HFF-Myc (cell line): ENCODE results near the gene SLC18B1.

Experiments
- DNase-seq: peaks from one replicate; pipeline ENCODE4 v3.0.0-alpha.2; 2011; ENCODE audit warnings: low read depth; ENCODE audit errors: extremely low read depth
- H3K4me3 ChIP-seq: replicated peaks from 2 replicates; pipeline ENCODE4 v1.5.1; 2011; ENCODE audit warnings: low read depth, mild to moderate bottlenecking, control low read depth, low read length
- TF ChIP-seq, protein P1 (sequence below): IDR thresholded peaks from 2 replicates; pipeline ENCODE4 v1.5.1; 2012; ENCODE audit warnings: mild to moderate bottlenecking, low read depth, low read length, control low read depth; ENCODE audit errors: missing control alignments

The SLC18B1 gene

DNA sequence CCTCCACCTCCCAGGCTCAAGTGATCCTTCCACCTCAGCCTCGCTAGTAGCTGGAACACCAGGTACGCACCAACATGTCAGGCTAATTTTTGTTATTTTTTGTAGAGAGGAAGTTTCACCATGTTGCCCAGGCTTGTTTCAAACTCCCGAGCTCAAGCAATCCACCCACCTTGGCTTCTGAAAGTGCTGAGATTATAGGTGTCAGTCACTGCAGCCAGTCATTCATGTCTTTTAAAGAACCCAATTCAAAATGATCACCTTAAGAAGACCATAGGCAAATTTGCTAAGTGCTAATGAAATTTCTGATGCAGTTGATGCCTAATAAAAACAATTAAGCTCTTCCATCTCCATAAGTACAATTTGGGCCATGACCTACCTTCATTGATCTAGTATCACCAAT lies 38.2 kb downstream of the SLC18B1 start:
- DNase-seq = no peak
- H3K4me3 ChIP-seq = no peak overlapping the region
- TF ChIP-seq, protein P1, sequence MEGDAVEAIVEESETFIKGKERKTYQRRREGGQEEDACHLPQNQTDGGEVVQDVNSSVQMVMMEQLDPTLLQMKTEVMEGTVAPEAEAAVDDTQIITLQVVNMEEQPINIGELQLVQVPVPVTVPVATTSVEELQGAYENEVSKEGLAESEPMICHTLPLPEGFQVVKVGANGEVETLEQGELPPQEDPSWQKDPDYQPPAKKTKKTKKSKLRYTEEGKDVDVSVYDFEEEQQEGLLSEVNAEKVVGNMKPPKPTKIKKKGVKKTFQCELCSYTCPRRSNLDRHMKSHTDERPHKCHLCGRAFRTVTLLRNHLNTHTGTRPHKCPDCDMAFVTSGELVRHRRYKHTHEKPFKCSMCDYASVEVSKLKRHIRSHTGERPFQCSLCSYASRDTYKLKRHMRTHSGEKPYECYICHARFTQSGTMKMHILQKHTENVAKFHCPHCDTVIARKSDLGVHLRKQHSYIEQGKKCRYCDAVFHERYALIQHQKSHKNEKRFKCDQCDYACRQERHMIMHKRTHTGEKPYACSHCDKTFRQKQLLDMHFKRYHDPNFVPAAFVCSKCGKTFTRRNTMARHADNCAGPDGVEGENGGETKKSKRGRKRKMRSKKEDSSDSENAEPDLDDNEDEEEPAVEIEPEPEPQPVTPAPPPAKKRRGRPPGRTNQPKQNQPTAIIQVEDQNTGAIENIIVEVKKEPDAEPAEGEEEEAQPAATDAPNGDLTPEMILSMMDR = no peak

DNA sequence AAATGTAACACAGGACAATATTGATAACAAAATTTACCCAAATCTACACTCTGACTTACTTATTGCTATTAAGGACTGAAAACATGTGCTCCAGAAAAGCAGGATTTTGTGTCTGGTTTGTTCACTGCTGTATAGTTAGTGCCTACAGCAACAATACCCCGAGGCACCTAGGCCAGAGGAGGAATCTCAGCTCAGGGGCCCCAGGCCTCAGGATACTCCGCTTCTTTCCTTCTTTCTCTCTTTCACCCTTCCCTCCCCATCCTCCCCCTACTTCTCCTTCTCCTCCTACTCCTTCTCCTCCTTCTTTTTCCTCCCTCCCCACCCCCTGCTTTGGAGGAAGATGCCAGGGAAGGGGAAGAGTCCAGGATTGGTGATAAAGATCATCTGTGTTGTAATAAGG lies 39.7 kb downstream of the SLC18B1 start:
- no peak for DNase-seq
- no peak overlapping the region for H3K4me3 ChIP-seq
- TF ChIP-seq, protein P1 = no peak

DNA sequence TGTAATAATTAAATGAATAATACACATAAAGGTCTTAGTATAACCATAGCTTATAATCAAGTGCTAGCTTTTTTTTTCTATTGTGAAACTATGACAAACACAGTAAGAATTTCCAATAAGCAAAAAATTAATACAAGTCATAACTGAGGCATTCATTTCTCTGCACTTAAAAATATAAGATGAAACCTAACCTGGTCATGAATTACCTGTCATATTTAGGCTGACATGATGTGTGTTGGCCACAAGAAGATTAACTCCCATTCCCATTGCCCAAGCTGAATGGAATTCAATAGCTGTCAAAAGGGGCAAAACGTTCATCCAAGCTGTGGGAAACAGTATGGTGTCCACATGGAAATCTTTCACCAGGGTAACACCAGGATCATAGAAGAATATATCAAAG lies 46.2 kb downstream of the SLC18B1 start:
- DNase-seq = no peak
- TF ChIP-seq, protein P1 = no peak

DNA sequence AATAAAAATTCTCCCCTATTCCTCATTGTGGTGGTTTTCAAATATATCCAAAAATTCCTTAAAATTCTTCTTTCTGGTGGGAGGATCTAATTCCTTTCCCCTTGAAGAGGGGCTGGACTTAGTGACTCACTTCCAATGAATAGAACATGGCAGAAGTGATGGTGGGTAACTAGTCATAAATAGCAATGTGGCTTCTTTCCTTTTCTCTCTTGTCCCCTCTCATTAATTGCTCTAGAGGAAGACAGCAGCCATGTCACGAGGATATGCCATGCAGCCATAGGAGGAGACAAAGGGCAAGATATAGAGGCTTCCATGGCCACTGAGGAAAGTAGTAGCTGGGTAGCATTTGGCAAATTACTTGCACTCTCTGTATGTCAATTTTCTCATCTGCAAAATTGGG lies 46.6 kb downstream of the SLC18B1 start:
- no peak for DNase-seq
- H3K4me3 ChIP-seq = no peak overlapping the region
- TF ChIP-seq, protein P1 = no peak

More for the DNA sequence above, 46.2 kb downstream of the SLC18B1 start:
- no peak overlapping the region for H3K4me3 ChIP-seq

DNA sequence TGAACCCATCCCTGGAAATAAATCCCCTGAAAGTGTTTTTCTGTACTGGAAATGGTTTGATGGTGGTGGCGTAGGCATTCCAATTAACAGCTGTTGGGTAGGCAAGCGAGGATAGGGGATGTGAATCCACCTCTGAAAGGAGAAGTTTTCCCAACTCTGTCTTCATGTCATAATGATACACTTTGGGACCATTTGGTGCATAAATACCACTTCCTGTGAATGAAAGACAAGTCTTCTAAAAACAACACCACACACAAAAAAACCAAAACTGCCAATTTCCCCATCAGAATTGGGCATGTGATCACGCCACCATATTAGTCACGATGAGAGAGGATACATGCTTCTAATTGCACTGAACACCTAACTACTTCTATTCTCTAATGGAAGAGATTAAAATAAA lies 47.1 kb downstream of the SLC18B1 start:
- H3K4me3 ChIP-seq = no peak overlapping the region
- no peak for DNase-seq
- TF ChIP-seq, protein P1 = no peak

DNA sequence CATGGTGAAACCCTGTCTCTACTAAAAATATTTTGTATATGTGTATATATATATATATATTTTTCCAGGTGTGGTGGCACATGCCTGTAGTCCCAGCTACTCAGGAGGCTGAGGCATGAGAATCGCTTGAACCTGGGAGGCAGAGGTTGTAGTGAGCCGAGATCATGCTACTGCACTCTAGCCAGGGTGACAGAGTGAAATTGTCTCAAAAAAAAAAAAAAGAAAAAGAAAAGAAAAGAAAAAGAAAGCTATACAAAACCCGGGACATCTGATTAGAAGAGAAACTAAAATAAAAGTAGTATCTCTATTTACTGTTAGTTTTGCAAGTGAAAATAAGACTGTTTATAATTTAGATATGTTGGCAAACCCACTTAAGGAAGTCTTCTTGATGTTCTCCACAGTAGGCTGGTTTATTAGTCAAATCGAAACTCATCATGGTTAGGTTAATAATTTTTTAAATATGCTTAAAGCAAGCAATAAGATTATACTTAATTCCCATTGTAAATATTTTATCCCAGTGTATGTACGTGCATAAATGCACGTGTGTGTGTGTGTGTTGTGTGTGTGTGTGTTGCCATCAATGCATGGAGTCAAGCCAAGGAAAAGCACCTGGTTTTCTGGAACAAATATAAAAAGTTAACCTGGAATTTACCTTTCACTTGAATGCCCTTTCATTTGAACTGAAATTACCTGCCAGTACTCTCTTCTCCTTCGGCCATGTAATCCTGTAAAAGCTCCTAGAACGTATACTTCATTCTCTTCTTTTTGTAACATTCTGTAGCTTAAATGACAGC lies 47.8 kb downstream of the SLC18B1 start:
- TF ChIP-seq, protein P1 = no peak
- H3K4me3 ChIP-seq = no peak overlapping the region
- DNase-seq = no peak
